HepG2 (cell line): ENCODE results near the gene NRL. TPM values are rescaled to one million over a fixed set of nuclear protein-coding genes. Genes with fewer than 3 reads are reported as not detected.

Experiments used
- BORCS8-MEF2B ChIP-seq: sonication (generic); formaldehyde crosslinking; IDR thresholded peaks from 2 replicates; pipeline ENCODE4 v1.8.0; 2022; ENCODE audit warnings: mild to moderate bottlenecking, missing genetic modification reagents
- ELK4 ChIP-seq: sonication (generic); formaldehyde crosslinking; IDR thresholded peaks from 2 replicates; pipeline ENCODE4 v1.9.0; 2021; ENCODE audit warnings: missing genetic modification reagents, borderline replicate concordance
- FOXO1 ChIP-seq: sonication (generic); formaldehyde crosslinking; IDR thresholded peaks from 2 replicates; pipeline ENCODE4 v1.4.0; 2020; ENCODE audit warnings: missing genetic modification reagents
- FUBP1 ChIP-seq: sonication (generic); formaldehyde crosslinking; IDR thresholded peaks from 2 replicates; pipeline ENCODE4 v1.5.1; 2020; ENCODE audit warnings: missing genetic modification reagents, mild to moderate bottlenecking, borderline replicate concordance
- HHEX ChIP-seq: IDR thresholded peaks from 2 replicates; pipeline ENCODE4 v1.6.1; 2016; ENCODE audit warnings: control low read depth
- HMG20B ChIP-seq: conservative IDR thresholded peaks from 2 replicates; pipeline ENCODE4 v1.6.1; 2016; ENCODE audit warnings: missing genetic modification reagents, missing compliant biosample characterization
- HMGXB4 ChIP-seq, 2 experiments: sonication (generic) in 1 of 2; formaldehyde crosslinking in 1 of 2; IDR thresholded peaks; 2 replicates each; pipeline versions ENCODE4 v1.4.0 to v1.6.1; 2018 to 2020; ENCODE audit warnings: missing genetic modification reagents in 2 of 2, borderline replicate concordance in 1 of 2, low read depth in 1 of 2, mild to moderate bottlenecking in 1 of 2, missing biosample characterization in 1 of 2
- HOXD1 ChIP-seq: sonication (generic); formaldehyde crosslinking; IDR thresholded peaks from 2 replicates; pipeline ENCODE4 v1.5.0; 2020; ENCODE audit warnings: missing genetic modification reagents
- NCOA1 ChIP-seq: sonication (generic); formaldehyde crosslinking; IDR thresholded peaks from 2 replicates; pipeline ENCODE4 v1.9.0; 2021; ENCODE audit warnings: missing genetic modification reagents
- SATB2 ChIP-seq: sonication (generic); formaldehyde crosslinking; IDR thresholded peaks from 2 replicates; pipeline ENCODE4 v1.5.0; 2020; ENCODE audit warnings: missing genetic modification reagents
- SOX5 ChIP-seq: IDR thresholded peaks from 2 replicates; pipeline ENCODE4 v1.6.1; 2016; ENCODE audit warnings: borderline replicate concordance
- ZFP62 ChIP-seq: sonication (generic); formaldehyde crosslinking; IDR thresholded peaks from 2 replicates; pipeline ENCODE4 v1.4.0; 2020; ENCODE audit warnings: missing genetic modification reagents
- ZNF367 ChIP-seq: sonication (generic); formaldehyde crosslinking; IDR thresholded peaks from 2 replicates; pipeline ENCODE4 v1.4.0; 2020; ENCODE audit warnings: missing genetic modification reagents, borderline replicate concordance
- ZSCAN12 ChIP-seq: sonication (generic); formaldehyde crosslinking; IDR thresholded peaks from 2 replicates; pipeline ENCODE4 v1.9.0; 2021; ENCODE audit warnings: mild to moderate bottlenecking, missing genetic modification reagents
- ZSCAN20 ChIP-seq: sonication (generic); formaldehyde crosslinking; IDR thresholded peaks from 2 replicates; pipeline ENCODE4 v1.4.0; 2020; ENCODE audit warnings: missing genetic modification reagents, mild to moderate bottlenecking, borderline replicate concordance
- polyA plus RNA-seq, 8 experiments: library from polyadenylated mRNA; depleted of rRNA in 3 of 8; stranded (reverse) in 7 of 8; unstranded in 1 of 8; fragments of >200 nt; fragmentation: Illumina TruSeq in 4 of 8; extraction: Trizol in 4 of 8; gene quantifications; 2 replicates each; pipeline versions ENCODE4 v1.2.1 to v1.2.3, GENCODE V29; 2011 to 2016; ENCODE audit warnings: low read depth in 4 of 8, missing spikeins in 1 of 8, mixed read lengths in 1 of 8; ENCODE audit not compliant: insufficient read depth in 1 of 8
- total RNA-seq, 5 experiments: library from RNA; depleted of rRNA; stranded (reverse); fragments of >200 nt; fragmentation: Illumina TruSeq; extraction: Trizol; gene quantifications; 2 replicates each; pipeline ENCODE4 v1.2.3, GENCODE V29; 2016; ENCODE audit warnings: low read depth in 1 of 5
- TF ChIP-seq, protein P1 (sequence below): sonication (generic); formaldehyde crosslinking; IDR thresholded peaks from 2 replicates; pipeline ENCODE4 v1.5.1; 2020; ENCODE audit warnings: mild to moderate bottlenecking, missing genetic modification reagents
- TF ChIP-seq, protein P2 (sequence below): sonication (generic); formaldehyde crosslinking; IDR thresholded peaks from 2 replicates; pipeline ENCODE4 v1.4.0; 2020; ENCODE audit warnings: missing genetic modification reagents, mild to moderate bottlenecking, borderline replicate concordance

Gene NRL
- total and polyA plus RNA-seq, 2 of the 13 experiments (the other 11 are each of a cell fraction or from before 2014, with no cell fraction given), result 2.5 to 4.7 TPM

DNA sequence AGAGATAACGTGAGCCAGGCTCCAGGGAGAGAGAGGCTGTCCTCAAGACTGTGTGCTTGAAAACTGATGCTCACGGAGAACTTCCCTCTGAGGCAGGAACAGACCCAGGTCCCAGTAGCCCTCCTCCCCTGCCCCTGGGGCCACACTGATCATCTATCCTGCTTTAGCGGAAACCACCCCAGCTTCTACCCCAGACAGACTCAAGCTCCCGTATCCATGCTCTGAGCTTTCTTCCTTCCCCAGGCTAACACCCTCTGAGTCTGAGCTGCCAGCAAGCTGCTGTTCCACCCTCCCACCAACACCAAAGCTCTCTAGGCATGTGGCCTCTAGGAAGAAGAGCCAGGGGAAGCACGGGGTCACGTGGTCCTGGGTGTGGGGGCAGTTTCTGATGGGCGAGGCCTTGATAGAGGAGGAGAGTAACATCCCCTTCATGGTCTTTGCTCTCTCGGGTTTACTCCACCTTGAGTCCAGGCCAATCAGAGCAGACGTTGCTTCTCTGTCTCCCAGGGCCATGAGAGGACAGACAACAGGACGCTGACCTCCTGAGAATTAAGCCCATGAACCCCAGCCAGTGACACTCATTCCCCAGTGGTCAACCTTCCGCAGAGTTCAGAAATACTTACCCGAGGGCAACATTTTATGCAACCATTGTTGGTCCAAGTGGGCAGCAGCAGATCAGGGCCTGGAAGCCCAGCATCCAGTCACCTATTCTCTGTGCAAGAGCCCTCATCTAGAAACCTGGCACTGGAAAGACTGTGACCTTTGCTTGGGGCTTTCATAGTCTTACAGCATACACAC lies 19.3 kb downstream of the NRL start (continued):
- TF ChIP-seq, protein P1, sequence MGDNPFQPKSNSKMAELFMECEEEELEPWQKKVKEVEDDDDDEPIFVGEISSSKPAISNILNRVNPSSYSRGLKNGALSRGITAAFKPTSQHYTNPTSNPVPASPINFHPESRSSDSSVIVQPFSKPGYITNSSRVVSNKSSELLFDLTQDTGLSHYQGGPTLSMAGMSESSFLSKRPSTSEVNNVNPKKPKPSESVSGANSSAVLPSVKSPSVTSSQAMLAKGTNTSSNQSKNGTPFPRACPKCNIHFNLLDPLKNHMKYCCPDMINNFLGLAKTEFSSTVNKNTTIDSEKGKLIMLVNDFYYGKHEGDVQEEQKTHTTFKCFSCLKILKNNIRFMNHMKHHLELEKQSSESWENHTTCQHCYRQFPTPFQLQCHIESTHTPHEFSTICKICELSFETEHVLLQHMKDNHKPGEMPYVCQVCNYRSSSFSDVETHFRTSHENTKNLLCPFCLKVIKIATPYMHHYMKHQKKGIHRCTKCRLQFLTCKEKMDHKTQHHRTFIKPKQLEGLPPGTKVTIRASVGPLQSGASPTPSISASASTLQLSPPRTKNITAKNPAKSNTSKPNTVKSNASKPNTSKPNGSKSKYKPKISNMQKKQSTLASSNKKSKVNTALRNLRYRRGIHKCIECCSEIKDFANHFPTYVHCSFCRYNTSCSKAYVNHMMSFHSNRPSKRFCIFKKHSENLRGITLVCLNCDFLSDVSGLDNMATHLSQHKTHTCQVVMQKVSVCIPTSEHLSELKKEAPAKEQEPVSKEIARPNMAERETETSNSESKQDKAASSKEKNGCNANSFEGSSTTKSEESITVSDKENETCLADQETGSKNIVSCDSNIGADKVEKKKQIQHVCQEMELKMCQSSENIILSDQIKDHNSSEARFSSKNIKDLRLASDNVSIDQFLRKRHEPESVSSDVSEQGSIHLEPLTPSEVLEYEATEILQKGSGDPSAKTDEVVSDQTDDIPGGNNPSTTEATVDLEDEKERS (CRISPR knock-in tag), result peak; percentile 95
- TF ChIP-seq HMG20B, result peak; percentile 89
- TF ChIP-seq ZSCAN12 (CRISPR knock-in tag), result peak; percentile 56; the same call in 1 of the 2 replicates
- TF ChIP-seq ZSCAN20 (CRISPR knock-in tag), result no peak; the same call in 1 of the 2 replicates
- TF ChIP-seq SOX5 (CRISPR knock-in tag), result peak; percentile 88
- 0 out of 2 replicates have a peak, but pooled peaks have one; percentile 93 for TF ChIP-seq SATB2 (CRISPR knock-in tag)
- peak; percentile 100 for TF ChIP-seq BORCS8-MEF2B (CRISPR knock-in tag)
- TF ChIP-seq HMGXB4 (CRISPR knock-in tag; IDR thresholded peaks at IDR 0.05; ENCODE audit: borderline replicate concordance in 1 of 2, low read depth in 1 of 2), result peak; percentile 91 to 99
- no peak; the same call in 1 of the 2 replicates for TF ChIP-seq ZNF367 (CRISPR knock-in tag)
- no peak for TF ChIP-seq ZFP62
- TF ChIP-seq FUBP1 (CRISPR knock-in tag), result peak; percentile 56; the same call in 1 of the 2 replicates
- peak; percentile 28; the same call in 1 of the 2 replicates for TF ChIP-seq HHEX
- TF ChIP-seq ELK4 (CRISPR knock-in tag), result no peak; the same call in 1 of the 2 replicates
- TF ChIP-seq HOXD1 (CRISPR knock-in tag), result peak; percentile 43
- TF ChIP-seq, protein P2, sequence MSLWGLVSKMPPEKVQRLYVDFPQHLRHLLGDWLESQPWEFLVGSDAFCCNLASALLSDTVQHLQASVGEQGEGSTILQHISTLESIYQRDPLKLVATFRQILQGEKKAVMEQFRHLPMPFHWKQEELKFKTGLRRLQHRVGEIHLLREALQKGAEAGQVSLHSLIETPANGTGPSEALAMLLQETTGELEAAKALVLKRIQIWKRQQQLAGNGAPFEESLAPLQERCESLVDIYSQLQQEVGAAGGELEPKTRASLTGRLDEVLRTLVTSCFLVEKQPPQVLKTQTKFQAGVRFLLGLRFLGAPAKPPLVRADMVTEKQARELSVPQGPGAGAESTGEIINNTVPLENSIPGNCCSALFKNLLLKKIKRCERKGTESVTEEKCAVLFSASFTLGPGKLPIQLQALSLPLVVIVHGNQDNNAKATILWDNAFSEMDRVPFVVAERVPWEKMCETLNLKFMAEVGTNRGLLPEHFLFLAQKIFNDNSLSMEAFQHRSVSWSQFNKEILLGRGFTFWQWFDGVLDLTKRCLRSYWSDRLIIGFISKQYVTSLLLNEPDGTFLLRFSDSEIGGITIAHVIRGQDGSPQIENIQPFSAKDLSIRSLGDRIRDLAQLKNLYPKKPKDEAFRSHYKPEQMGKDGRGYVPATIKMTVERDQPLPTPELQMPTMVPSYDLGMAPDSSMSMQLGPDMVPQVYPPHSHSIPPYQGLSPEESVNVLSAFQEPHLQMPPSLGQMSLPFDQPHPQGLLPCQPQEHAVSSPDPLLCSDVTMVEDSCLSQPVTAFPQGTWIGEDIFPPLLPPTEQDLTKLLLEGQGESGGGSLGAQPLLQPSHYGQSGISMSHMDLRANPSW, result peak; percentile 96
- no peak for TF ChIP-seq NCOA1
- TF ChIP-seq FOXO1 (CRISPR knock-in tag), result peak; percentile 95
